ENCODE data around the gene KMO.

Gene KMO

GRCh38 chr1:241598249-241598648, 66.1 kb downstream of the KMO start:
- no peak for DNase-seq

- DNase-seq = no peak
These were observed 68.3 kb downstream of the KMO start for GRCh38 chr1:241600496-241600901.

DNA sequence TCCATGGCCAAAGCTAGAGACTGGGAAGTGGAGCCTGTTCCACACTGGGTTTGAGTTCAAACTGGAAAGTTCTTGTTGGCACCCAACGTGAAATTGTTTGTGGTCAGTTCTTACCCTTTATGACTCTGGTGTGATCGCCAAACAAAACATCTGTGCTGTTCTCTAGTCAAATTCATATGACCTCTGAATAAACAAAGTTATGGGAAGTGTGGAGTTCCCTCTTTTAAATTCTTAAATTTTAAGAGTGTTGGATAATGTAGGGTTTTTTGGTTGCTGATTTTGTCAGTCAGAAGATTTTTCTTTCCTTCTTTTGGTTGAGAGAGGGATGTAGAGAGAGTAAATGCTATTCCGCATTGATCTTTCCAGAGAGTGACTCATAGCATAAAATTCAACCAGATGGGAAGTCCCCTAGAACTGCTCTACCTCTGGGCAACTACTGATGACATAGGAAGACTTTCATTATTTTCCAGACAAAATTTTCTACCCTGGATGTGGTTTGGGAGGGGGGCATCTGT, 71.6 kb downstream of the KMO start:
- DNase-seq = no peak

GRCh38 chr1:241605146-241605805, 73.1 kb downstream of the KMO start:
- peak; percentile 22 for DNase-seq

GRCh38 chr1:241606544-241606943, 74.4 kb downstream of the KMO start:
- no peak for DNase-seq

DNA sequence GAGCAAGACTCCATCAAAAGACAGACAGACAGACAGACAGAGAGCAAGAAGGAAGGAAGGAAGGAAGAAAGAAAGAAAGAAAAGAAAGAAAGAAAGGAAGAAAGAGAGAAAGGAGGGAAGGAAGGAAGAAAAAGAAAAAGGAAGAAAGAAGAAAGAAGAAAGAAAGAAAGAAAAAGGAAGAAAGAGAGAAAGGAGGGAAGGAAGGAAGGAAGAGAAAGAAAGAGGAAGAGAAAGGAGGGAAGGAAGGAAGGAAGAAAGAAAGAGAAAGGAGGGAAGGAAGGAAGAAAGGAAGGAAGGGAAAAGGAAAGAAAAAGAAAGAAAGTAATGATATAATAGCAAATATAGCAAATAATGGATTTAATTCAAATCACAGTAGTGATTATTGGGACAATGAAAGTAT, 75.3 kb downstream of the KMO start:
- DNase-seq = no peak

- no peak for DNase-seq
These were observed 76.3 kb downstream of the KMO start for GRCh38 chr1:241608379-241609033.

GRCh38 chr1:241610056-241610815, 78.1 kb downstream of the KMO start:
- DNase-seq = peak; percentile 76

GRCh38 chr1:241611063-241611462, 78.9 kb downstream of the KMO start:
- DNase-seq = peak; percentile 77

DNA sequence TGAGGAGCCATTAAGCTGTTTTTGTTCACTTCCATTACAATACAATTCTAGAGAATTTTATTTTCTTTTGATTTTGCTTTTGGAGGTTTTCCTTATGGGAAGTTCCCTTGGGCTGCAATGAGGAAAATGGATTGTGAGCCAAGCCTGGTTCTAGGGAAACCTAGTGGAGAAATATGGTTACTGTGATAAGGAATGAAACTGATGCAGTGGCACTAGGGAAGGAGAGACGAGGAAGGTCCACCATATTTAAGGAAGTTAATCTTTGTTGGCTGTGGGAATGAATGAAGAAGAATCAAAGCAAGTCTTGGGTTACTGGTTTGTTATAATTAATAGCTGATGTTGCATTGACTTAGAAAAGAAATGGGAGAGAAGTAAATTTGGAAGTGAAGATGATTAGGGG, 79.6 kb downstream of the KMO start:
- no peak for DNase-seq

DNA sequence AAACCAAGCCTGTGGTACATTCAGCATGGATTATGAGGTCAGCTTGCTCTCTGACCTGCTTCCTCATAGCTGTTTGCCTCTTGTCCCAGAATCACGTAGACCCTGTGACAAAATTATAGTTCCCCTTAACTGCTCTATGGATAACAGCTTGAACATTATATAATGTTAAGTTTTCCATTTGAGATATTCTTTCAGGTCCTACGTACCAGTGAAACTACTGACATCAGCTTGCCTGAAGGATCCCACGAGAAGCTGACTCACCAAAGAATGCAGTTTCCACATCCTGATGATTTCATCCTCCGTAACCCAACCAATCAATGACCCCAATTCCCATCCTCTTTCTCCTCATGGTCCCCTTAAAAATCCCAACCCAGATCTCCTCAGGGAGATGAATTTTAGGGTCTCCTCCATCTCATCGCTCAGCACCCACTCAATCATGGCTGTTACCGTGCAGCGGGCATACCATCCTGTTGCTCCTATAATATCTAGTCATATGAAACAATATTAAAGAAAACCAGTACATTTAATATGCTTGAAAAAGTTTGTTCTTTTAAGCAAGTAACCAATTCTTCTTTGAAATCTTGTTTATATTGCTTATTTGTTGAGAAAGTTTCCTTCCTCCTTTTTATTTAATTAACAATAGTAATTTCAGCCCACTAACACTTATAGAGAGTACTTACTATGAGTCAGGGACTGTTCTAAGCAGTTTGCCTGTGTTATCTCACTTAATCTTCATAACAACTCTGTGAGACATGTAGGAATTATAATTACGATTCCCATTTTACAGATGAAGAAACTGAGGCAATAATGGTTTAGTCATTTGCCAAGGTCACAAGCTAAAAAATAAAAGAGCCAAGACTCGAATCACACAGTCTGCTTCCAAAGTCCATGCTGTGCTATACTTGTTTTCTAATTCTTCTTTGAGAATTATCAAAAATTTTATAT, 80.6 kb downstream of the KMO start:
- DNase-seq = no peak

DNA sequence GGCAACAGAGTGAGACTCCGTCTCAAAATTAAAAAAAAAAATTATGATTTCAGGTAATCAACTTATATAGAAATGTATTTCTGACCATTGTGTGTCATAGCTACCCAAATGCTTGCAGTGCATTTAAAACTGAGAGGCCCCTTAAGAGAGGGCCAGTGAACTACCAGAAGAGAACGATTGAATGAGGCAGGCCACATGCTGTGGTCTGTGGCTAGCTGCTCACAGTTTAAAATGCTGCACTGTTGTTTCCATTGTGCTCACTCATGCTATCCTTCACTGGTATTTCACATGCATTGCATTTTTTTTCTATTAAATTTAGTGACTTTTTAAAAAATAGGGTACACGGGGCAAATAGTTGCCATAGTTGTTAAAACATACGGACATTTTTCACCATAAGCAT, 82.0 kb downstream of the KMO start:
- no peak for DNase-seq

DNA sequence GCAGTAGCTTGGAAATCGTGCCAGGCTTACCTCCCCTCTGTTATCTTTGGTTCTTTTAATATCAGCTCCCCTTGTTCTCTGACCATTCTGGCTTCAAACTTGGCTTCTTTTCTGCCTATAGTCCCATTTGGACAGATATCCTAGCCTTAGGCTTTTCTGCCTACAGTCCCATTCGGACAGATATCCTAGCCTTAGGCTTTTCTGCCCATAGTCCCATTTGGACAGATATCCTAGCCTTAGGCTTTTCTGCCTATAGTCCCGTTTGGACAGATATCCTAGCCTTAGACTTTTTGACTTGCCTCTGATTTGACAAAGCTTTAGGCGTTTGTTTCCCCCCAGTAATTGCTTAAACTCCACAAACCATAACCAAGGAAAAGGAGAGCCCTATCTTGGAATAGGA, 82.4 kb downstream of the KMO start:
- DNase-seq = no peak

DNA sequence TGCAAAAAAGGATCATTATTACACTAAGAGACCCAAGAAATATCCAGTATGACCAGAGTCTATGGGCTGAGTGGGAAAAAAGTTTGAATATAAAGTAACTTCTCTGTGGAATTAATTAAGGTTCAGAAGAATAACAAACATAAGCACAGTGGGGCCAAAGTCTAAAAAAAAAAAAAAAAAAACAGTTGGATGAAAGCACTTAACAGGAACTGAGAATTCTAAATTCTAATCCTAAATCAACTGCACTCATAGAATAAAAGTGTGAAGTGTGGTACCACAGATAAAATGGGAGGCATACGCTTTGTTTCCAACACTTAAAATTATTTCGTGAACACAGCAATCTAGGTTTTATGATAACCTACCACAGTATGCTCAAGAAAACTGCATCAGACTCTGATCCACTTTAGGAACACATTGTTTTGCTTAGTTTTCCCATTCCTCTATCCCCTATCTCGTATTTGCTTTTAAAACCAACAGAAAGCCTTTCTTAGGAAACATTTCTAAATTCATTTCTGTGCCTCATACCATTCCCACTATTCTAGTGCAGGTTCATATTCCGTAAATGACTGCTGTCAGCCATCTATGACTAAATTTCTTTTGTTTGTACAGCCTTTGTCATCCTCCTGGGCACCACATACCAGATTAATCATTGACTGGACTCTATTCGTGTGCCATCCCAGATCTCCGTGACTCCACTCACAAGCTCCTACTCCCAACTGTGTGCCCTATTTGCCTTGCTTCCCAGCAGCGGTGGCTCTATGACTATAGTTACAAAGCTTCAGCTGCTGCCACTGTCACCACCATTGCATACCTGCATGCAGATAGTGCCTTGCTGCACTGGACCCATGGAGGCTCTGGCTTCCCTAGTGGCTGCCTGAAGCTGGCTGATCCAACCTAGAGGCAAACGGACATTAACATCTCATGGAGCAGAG, 83.1 kb downstream of the KMO start:
- DNase-seq = no peak

- DNase-seq = no peak
These were observed 85.2 kb downstream of the KMO start for GRCh38 chr1:241617426-241617825.

DNA sequence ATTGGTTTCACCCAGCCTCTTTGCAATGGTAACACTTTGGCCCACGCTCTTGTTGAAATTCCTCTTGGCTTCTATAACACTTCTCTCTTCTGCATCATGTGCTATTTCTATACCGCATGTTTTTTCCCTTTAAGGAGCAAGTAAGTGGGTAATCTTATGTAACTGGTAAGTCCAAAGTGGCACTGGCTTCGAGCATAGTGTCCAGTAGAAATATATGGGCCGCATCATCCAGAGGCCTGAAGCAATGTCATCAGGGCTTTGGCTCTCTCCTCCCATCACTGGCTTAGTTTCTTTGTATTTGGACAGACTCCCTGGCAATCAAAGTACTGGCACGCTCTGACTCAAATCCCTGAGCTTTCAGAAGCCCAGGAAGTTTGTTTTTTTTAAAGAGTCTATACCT, 90.5 kb downstream of the KMO start:
- DNase-seq = no peak

DNA sequence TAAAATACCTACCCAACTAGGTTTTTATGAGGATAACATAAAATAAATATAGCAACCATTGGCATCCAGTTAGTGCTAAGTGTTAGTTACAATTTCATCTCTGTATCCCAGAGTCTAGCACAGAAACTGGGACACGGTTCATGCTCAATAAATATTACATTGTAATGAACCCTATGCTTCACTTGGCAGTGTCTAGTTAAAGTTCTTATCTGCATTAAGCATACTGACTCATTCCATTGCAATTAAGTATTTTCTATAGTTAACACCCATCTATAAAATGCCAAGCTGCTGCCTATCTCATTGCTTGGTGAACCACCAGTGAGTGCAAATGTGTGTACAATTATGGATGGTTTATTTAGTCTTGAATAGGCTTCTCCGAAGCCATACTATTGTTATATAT, 92.8 kb downstream of the KMO start:
- no peak for DNase-seq

- peak; percentile 17 for DNase-seq
These were observed 95.5 kb downstream of the KMO start for GRCh38 chr1:241627453-241628259.

- no peak for DNase-seq
These were observed 97.8 kb downstream of the KMO start for GRCh38 chr1:241630005-241630404.

- DNase-seq = no peak
These were observed 98.3 kb downstream of the KMO start for GRCh38 chr1:241630476-241630875.

DNA sequence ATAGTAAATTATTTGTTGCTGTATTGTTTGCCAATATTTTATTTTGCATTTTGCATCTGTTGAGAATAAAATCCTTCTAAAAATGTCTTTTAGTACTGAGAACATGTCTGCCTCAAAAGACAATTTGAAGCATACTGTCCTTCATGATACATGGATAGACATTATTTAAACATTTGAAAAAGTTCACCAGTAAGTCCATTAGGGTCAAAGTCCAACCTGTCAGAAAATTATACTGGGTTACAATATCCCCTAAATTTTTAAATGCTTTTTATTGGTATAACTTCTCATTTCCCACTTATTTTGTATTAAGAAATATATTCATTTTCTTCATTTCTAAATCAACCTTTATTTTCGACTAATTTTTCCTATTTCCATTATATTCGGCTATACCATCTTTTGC, 98.7 kb downstream of the KMO start:
- no peak for DNase-seq
